Measurements from ENCODE around the gene MEI4.

MEI4 gene

DNA sequence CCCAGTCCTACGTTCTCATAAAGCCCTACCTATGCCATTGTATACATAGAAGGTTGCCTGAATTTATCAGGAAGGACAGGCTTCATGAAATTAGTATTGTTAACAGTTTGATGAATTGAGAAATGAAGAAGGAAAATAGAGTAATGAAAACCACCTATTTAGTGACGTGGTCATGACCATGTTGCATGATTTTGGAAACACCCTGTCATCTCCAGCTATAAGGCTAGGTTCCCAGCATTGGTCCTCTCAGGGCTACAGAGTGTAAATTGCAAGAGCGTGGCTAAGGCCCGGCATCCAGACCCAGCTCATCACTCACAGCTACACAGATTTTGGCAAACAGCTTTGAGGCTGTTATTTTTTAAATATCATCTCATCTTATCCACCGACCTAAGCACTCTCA, 203.6 kb downstream of the MEI4 start:
- TF ChIP-seq, protein P1, sequence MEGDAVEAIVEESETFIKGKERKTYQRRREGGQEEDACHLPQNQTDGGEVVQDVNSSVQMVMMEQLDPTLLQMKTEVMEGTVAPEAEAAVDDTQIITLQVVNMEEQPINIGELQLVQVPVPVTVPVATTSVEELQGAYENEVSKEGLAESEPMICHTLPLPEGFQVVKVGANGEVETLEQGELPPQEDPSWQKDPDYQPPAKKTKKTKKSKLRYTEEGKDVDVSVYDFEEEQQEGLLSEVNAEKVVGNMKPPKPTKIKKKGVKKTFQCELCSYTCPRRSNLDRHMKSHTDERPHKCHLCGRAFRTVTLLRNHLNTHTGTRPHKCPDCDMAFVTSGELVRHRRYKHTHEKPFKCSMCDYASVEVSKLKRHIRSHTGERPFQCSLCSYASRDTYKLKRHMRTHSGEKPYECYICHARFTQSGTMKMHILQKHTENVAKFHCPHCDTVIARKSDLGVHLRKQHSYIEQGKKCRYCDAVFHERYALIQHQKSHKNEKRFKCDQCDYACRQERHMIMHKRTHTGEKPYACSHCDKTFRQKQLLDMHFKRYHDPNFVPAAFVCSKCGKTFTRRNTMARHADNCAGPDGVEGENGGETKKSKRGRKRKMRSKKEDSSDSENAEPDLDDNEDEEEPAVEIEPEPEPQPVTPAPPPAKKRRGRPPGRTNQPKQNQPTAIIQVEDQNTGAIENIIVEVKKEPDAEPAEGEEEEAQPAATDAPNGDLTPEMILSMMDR (IDR thresholded peaks at IDR 0.05; ENCODE audit: extremely low read depth, insufficient read depth, missing control alignments) = no peak
- no peak for DNase-seq (ENCODE audit: low spot score)
- in situ Hi-C loops (cut with MboI; ENCODE audit: low pct_unique_long_range_greater_than_20kb, low sequenced_read_pairs, unreplicated experiment) = no loop called here

DNA sequence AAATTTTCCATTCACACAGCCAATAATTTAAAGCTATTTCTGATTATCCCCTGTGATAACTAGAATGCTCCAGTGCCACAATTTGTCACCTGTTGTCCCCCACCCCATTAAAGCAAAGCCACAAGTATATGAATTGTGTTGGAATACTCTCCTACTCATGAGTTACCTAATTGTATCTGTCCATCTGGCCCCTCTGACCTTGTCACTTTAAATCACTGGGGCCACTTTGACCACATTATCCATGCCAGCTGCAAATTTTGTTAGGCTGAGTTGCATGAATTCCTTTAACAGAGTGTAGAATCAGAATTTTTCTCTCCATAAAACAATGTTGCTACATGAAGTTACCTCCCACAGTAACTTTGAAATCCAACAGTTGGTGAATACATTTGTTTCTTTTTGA, 204.6 kb downstream of the MEI4 start:
- TF ChIP-seq, protein P1 (IDR thresholded peaks at IDR 0.05; ENCODE audit: extremely low read depth, insufficient read depth, missing control alignments) = no peak
- no peak for DNase-seq (ENCODE audit: low spot score)
- in situ Hi-C loops (cut with MboI; ENCODE audit: low pct_unique_long_range_greater_than_20kb, low sequenced_read_pairs, unreplicated experiment) = no loop called here

DNA sequence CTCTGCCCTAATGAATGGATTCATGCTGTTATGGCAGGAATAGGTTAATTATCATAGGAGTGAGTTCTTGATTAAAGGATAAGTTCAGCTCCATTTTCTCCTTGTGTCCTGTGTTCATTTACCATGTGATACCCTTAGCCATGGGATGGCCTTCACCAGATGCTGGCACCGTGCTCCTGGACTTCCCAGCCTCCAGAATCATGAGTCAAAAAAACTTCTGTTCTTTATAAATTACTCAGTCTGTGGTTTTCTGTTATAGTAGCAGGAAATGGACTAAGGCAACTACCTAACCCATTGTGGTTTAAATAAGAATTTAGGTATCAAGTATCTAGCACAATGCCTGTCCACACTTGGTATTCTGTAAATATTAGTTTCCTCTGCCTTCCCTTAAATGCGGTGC, 223.5 kb downstream of the MEI4 start:
- TF ChIP-seq, protein P1 (IDR thresholded peaks at IDR 0.05; ENCODE audit: extremely low read depth, insufficient read depth, missing control alignments) = no peak

GRCh38 chr6:77879527-77879926, 226.7 kb downstream of the MEI4 start:
- in situ Hi-C loops (cut with MboI; ENCODE audit: low pct_unique_long_range_greater_than_20kb, low sequenced_read_pairs, unreplicated experiment) = no loop called here
- TF ChIP-seq, protein P1 (IDR thresholded peaks at IDR 0.05; ENCODE audit: extremely low read depth, insufficient read depth, missing control alignments) = no peak
- DNase-seq (ENCODE audit: low spot score) = no peak

More for the DNA sequence above, 223.5 kb downstream of the MEI4 start:
- in situ Hi-C loops (cut with MboI; ENCODE audit: low pct_unique_long_range_greater_than_20kb, low sequenced_read_pairs, unreplicated experiment) = no loop called here
- DNase-seq (ENCODE audit: low spot score) = no peak

DNA sequence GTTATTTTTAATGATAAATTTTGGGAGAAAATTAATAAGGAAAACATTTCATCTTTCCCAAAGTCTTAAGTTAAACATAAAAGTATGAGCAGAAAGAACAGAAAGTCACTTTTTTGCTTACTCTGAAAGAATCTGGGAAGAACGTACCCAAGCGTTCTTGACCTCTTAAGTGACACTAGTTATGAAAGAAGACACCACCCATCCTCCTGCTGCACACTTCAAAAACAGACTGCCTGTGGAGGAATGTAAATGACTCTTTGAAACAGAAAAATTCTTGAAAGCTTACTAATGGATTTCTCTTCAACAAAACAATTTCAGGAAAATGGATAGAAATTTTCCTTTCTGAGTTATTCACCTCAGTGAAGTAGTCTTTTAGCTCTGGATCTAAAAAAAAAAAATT, 227.7 kb downstream of the MEI4 start:
- TF ChIP-seq, protein P1 (IDR thresholded peaks at IDR 0.05; ENCODE audit: extremely low read depth, insufficient read depth, missing control alignments) = no peak
- DNase-seq (ENCODE audit: low spot score) = no peak
- in situ Hi-C loops (cut with MboI; ENCODE audit: low pct_unique_long_range_greater_than_20kb, low sequenced_read_pairs, unreplicated experiment) = no loop called here

GRCh38 chr6:77883851-77884250, 231.0 kb downstream of the MEI4 start:
- no peak for DNase-seq (ENCODE audit: low spot score)
- in situ Hi-C loops (cut with MboI; ENCODE audit: low pct_unique_long_range_greater_than_20kb, low sequenced_read_pairs, unreplicated experiment) = no loop called here
- TF ChIP-seq, protein P1 (IDR thresholded peaks at IDR 0.05; ENCODE audit: extremely low read depth, insufficient read depth, missing control alignments) = no peak

DNA sequence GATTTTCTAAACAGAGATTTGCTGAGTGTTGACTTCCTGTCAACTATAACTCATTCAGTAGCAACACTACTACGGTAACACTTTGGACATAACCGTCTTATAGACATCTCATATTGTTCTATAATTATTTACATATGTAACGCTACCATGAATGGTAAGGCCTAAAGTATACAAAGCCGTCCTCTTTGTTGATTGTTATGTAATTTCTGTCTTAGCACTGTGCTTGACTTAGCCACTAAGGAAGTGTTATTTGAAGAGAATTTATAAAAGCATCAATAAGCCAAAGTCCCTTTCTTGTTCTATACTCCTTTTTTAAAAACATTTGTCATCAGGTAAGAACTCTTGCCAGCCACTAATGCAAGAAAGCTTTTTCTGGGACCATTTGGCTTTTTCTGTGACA, 240.6 kb downstream of the MEI4 start:
- TF ChIP-seq, protein P1 (IDR thresholded peaks at IDR 0.05; ENCODE audit: extremely low read depth, insufficient read depth, missing control alignments) = no peak
- in situ Hi-C loops (cut with MboI; ENCODE audit: low pct_unique_long_range_greater_than_20kb, low sequenced_read_pairs, unreplicated experiment) = no loop called here
- no peak for DNase-seq (ENCODE audit: low spot score)
